Measurements from ENCODE around the gene HAPLN1. TPM values are rescaled to one million over a fixed set of nuclear protein-coding genes. Genes with fewer than 3 reads are reported as not detected.

The HAPLN1 gene
- total RNA-seq, 2 experiments from 2014 or later, result not detected

DNA sequence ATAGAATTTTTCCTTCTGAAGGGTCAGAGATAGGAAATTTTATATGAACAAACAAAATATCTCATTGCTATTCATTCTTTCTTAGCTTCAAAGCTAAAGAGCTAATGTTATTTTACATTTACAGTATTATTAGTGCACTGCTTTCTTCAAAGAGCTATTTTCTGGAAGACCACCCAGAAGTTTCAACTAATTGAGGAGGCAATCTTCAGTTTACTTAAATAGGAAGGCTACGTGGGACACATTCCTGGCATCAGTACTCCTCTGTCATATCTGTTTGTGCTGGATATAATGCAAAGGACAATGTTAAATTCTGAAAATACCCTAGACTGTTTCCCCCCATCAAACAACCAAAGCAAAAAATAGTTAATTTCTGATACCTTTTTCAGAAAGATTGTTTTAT lies 30.8 kb downstream of the HAPLN1 start:
- CTCF ChIA-PET, result no interaction called here
- H3K36me3 Mint-ChIP-seq (ENCODE audit: low read depth), result no peaks in the 10 kb centered on the region
- H3K9me3 Mint-ChIP-seq, result no peaks in the 10 kb centered on the region

DNA sequence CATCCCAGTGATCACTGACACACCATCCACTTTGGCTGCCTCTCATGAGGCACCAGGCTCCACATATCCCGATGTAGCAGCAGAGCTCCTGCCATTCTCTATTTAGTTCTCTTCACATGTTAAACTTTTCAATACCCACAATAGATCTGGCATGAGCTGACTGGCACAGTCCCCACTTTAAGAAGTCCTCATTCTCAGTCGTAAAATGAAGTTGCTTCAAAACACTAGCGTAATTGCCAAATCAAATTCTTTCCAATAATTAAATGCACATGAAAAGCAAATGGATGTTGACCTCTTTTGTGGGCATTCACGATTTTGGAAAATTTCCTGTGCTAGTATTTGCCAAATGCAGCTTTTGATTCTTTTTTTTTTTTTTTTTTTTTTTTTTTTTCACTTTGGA lies 32.4 kb downstream of the HAPLN1 start:
- ChIA-PET CTCF (no interaction called here), POLR2A (no interaction called here)
- H3K27ac Mint-ChIP-seq, result no peak overlapping the region
- no peak for ATAC-seq
- H3K27me3 Mint-ChIP-seq, result peaks cover 5% of the 10 kb centered on the region
- TF ChIP-seq, protein P1, sequence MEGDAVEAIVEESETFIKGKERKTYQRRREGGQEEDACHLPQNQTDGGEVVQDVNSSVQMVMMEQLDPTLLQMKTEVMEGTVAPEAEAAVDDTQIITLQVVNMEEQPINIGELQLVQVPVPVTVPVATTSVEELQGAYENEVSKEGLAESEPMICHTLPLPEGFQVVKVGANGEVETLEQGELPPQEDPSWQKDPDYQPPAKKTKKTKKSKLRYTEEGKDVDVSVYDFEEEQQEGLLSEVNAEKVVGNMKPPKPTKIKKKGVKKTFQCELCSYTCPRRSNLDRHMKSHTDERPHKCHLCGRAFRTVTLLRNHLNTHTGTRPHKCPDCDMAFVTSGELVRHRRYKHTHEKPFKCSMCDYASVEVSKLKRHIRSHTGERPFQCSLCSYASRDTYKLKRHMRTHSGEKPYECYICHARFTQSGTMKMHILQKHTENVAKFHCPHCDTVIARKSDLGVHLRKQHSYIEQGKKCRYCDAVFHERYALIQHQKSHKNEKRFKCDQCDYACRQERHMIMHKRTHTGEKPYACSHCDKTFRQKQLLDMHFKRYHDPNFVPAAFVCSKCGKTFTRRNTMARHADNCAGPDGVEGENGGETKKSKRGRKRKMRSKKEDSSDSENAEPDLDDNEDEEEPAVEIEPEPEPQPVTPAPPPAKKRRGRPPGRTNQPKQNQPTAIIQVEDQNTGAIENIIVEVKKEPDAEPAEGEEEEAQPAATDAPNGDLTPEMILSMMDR (IDR thresholded peaks at IDR 0.05), result no peak
- intact Hi-C loops (cut with micrococcal nuclease), result no loop called here
- no peaks in the 10 kb centered on the region for H3K4me1 Mint-ChIP-seq (ENCODE audit: low read depth)
- no peak for DNase-seq
- H3K4me3 Mint-ChIP-seq, result no peak overlapping the region
- H3K36me3 Mint-ChIP-seq (ENCODE audit: low read depth), result no peaks in the 10 kb centered on the region
- H3K9me3 Mint-ChIP-seq, result no peaks in the 10 kb centered on the region

More for the DNA sequence above, 30.8 kb downstream of the HAPLN1 start:
- Mint-ChIP-seq H3K27me3 (peaks cover 5% of the 10 kb centered on the region), H3K4me3 (no peak overlapping the region), H3K27ac (no peak overlapping the region), H3K4me1 (ENCODE audit: low read depth) (no peaks in the 10 kb centered on the region)
- intact Hi-C loops (cut with micrococcal nuclease), result no loop called here
- DNase-seq (no peak), ATAC-seq (no peak)
- TF ChIP-seq, protein P1 (IDR thresholded peaks at IDR 0.05), result no peak
- POLR2A ChIA-PET, result no interaction called here

DNA sequence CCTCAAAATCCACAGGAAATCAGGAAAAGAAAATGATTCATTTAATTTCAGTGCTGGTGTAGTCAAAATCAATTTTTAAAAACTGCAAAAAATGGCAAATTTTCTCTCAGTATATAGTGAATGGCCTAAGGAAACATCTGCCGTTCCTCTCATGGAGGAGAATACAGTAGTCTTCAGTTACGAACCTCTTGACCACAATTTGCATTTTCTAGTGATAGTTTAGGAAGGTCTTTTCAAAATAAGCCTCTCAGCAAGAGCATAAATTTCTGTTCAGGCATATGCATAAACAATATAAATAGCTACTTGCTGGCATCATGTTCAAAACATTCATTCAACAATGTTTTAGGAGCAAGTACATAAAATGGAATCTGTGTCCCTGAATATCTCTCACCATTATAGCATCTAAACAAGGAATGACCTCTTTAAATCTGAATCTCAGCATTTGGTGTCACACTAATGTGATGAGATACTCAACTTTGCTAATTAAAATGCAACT lies 33.5 kb downstream of the HAPLN1 start:
- Mint-ChIP-seq H3K4me3 (no peak overlapping the region), H3K4me1 (ENCODE audit: low read depth) (no peaks in the 10 kb centered on the region), H3K9me3 (no peaks in the 10 kb centered on the region), H3K27me3 (peaks cover 7% of the 10 kb centered on the region), H3K27ac (no peak overlapping the region), H3K36me3 (ENCODE audit: low read depth) (no peaks in the 10 kb centered on the region)
- TF ChIP-seq, protein P1 (IDR thresholded peaks at IDR 0.05), result no peak
- DNase-seq, result no peak
- intact Hi-C loops (cut with micrococcal nuclease), result no loop called here
- ChIA-PET CTCF (no interaction called here), POLR2A (no interaction called here)
- no peak for ATAC-seq

DNA sequence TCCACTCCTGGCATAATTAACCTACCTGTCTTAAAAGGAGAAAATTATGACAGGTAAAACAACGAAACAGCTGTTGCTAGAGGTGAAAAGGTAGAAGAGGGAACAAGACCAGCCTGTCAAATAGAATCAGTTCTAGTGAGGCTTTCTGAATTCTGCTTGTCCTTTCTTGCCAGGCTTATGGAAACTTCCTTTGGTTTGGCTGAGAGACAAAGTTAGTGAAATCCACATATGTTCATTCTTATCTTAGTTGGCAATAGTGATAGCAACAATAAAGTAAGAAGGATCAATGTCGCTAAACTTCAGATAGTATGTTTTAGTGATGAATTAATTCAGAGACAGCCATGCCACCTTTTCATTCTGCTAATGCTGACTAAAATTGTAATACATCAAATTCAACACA lies 34.4 kb downstream of the HAPLN1 start:
- ATAC-seq (no peak), DNase-seq (no peak)
- TF ChIP-seq, protein P1 (IDR thresholded peaks at IDR 0.05), result no peak
- Mint-ChIP-seq H3K36me3 (ENCODE audit: low read depth) (no peaks in the 10 kb centered on the region), H3K27ac (no peak overlapping the region), H3K4me3 (no peak overlapping the region), H3K4me1 (ENCODE audit: low read depth) (no peaks in the 10 kb centered on the region), H3K9me3 (no peaks in the 10 kb centered on the region), H3K27me3 (peaks cover 5% of the 10 kb centered on the region)
- intact Hi-C loops (cut with micrococcal nuclease), result no loop called here
- ChIA-PET CTCF (no interaction called here), POLR2A (no interaction called here)

DNA sequence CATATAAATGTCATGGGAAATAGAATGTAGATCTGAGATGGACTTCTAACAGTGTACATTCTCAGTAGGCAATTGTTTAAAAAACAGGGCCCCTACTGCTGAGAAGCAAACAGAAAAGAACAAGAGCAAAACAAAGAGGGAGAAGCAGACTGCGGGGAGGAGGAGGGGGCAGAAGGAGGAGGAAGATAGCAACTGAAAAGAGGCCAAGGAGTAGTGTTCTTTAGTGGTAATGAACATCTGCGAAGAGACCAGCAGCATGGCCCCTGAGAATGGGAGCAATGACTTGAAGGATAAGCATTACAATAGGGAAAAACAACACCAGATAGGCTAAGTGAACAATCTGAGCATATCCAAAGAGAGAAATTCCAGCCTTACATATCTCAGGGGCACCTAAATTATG lies 36.8 kb downstream of the HAPLN1 start:
- no peak for DNase-seq
- intact Hi-C loops (cut with micrococcal nuclease), result no loop called here
- Mint-ChIP-seq H3K9me3 (no peaks in the 10 kb centered on the region), H3K4me3 (no peak overlapping the region), H3K4me1 (ENCODE audit: low read depth) (no peaks in the 10 kb centered on the region), H3K27me3 (peaks cover 1% of the 10 kb centered on the region), H3K36me3 (ENCODE audit: low read depth) (no peaks in the 10 kb centered on the region), H3K27ac (no peak overlapping the region)
- CTCF ChIA-PET, result no interaction called here
- TF ChIP-seq, protein P1 (IDR thresholded peaks at IDR 0.05), result no peak
- no peak for ATAC-seq
- POLR2A ChIA-PET, result no interaction called here

Data from activated CD8-positive, alpha-beta T cell treated with anti-CD3 and anti-CD28 coated beads for 36 hours (primary cell).